K562 (cell line): Measurements from ENCODE around the gene FA2H. TPM values are rescaled to one million over a fixed set of nuclear protein-coding genes. Genes with fewer than 3 reads are reported as not detected.

ENCODE experiments used
- ATF4 ChIP-seq: fragments of 450-650 bp; formaldehyde crosslinking; IDR thresholded peaks from 2 replicates; pipeline ENCODE4 v1.4.0; 2022; ENCODE audit warnings: mild to moderate bottlenecking, moderate library complexity
- CREB1 ChIP-seq, 2 experiments: sonication (generic) in 1 of 2; formaldehyde crosslinking in 1 of 2; IDR thresholded peaks; 2 replicates each; pipeline versions ENCODE4 v1.6.1 to v1.8.0; 2012 to 2022; ENCODE audit warnings: inconsistent platforms in 1 of 2, mild to moderate bottlenecking in 1 of 2, missing genetic modification reagents in 1 of 2, moderate library complexity in 1 of 2
- DDX20 ChIP-seq: fragments of 450-650 bp; IDR thresholded peaks from 2 replicates; pipeline ENCODE4 v1.6.1; 2016; ENCODE audit warnings: missing genetic modification characterization, low read depth, mild to moderate bottlenecking, missing compliant biosample characterization, moderate library complexity
- E2F8 ChIP-seq: fragments of 450-650 bp; IDR thresholded peaks from 2 replicates; pipeline ENCODE4 v1.7.1; 2018; ENCODE audit warnings: mild to moderate bottlenecking, low read depth; ENCODE audit not compliant: partially characterized antibody
- FOXK2 ChIP-seq, 2 experiments: fragments of 450-650 bp; IDR thresholded peaks in 1 of 2; conservative IDR thresholded peaks in 1 of 2; 2 replicates each; pipeline ENCODE4 v1.6.1; 2016; ENCODE audit warnings: low read depth in 2 of 2, mild to moderate bottlenecking in 1 of 2
- GTF2B ChIP-seq: IDR thresholded peaks from 2 replicates; pipeline ENCODE4 v1.6.1; 2011; ENCODE audit not compliant: insufficient read length; ENCODE audit errors: extremely low read depth
- HDAC2 ChIP-seq: fragments of 450-650 bp; IDR thresholded peaks from 2 replicates; pipeline ENCODE4 v1.6.1; 2016; ENCODE audit warnings: mild to moderate bottlenecking
- HOXB6 ChIP-seq: fragments of 250-450 bp; sonication (Bioruptor Pico); IDR thresholded peaks from 2 replicates; pipeline ENCODE4 v1.5.1; 2022; ENCODE audit warnings: mild to moderate bottlenecking, borderline replicate concordance
- KAT2B ChIP-seq: IDR thresholded peaks from one replicate; pipeline ENCODE4 v1.6.1; 2012; ENCODE audit warnings: low read depth, mild to moderate bottlenecking, control low read depth, inconsistent platforms, low read length, moderate library complexity
- MAFG ChIP-seq: fragments of 450-650 bp; conservative IDR thresholded peaks from 2 replicates; pipeline ENCODE4 v1.6.1; 2016; ENCODE audit warnings: missing genetic modification characterization, missing compliant biosample characterization
- RBM14 ChIP-seq: fragments of 200-400 bp; formaldehyde crosslinking; IDR thresholded peaks from 2 replicates; pipeline ENCODE4 v1.6.1; 2018; ENCODE audit warnings: low read depth, mild to moderate bottlenecking, low read length, moderate library complexity, borderline replicate concordance; ENCODE audit not compliant: insufficient read depth
- ZBED1 ChIP-seq: IDR thresholded peaks from 2 replicates; pipeline ENCODE4 v1.6.1; 2014
- ZKSCAN3 ChIP-seq: fragments of 250-450 bp; sonication (Bioruptor Pico); IDR thresholded peaks from 2 replicates; pipeline ENCODE4 v1.4.0; 2020
- ZNF324 ChIP-seq: fragments of 250-450 bp; sonication (Bioruptor Pico); IDR thresholded peaks from 2 replicates; pipeline ENCODE4 v1.4.0; 2020; ENCODE audit warnings: mild to moderate bottlenecking
- ZNF655 ChIP-seq: fragments of 250-450 bp; sonication (Bioruptor Pico); IDR thresholded peaks from 2 replicates; pipeline ENCODE4 v1.5.0; 2021
- ZNF740 ChIP-seq, 3 experiments: fragments of 200-800 bp in 1 of 3; sonication (Bioruptor generic) in 1 of 3; sonication (generic) in 1 of 3; formaldehyde crosslinking in 1 of 3; IDR thresholded peaks; 2 replicates each; pipeline versions ENCODE4 v1.6.1 to v1.8.0; 2016 to 2022; ENCODE audit warnings: mild to moderate bottlenecking in 2 of 3, missing compliant biosample characterization in 2 of 3, missing genetic modification characterization in 2 of 3, missing genetic modification reagents in 1 of 3
- ZNF75A ChIP-seq: fragments of 450-650 bp; formaldehyde crosslinking; IDR thresholded peaks from 2 replicates; pipeline ENCODE4 v1.4.0; 2020; ENCODE audit warnings: mild to moderate bottlenecking
- ZNF766 ChIP-seq: fragments of 200-800 bp; sonication (Bioruptor generic); conservative IDR thresholded peaks from 2 replicates; pipeline ENCODE4 v1.6.1; 2016; ENCODE audit warnings: missing genetic modification characterization, missing compliant biosample characterization
- ZNF780A ChIP-seq: fragments of 250-450 bp; sonication (Bioruptor Pico); IDR thresholded peaks from 2 replicates; pipeline ENCODE4 v1.5.0; 2021; ENCODE audit warnings: mild to moderate bottlenecking
- polyA plus RNA-seq, 8 experiments: library from polyadenylated mRNA; depleted of rRNA in 4 of 8; stranded (reverse) in 5 of 8; unstranded in 3 of 8; fragments of >200 nt; fragmentation: Nextera tagmentation in 2 of 8; fragmentation: Illumina TruSeq in 1 of 8; extraction: Ambion mirVana in 2 of 8; extraction: Trizol in 1 of 8; gene quantifications; 2 replicates each; pipeline versions ENCODE4 v1.2.1 to v1.2.3, GENCODE V29; 2011 to 2014; ENCODE audit warnings: inconsistent platforms in 1 of 8, missing spikeins in 1 of 8
- total RNA-seq, 7 experiments: library from RNA; depleted of rRNA in 6 of 7; stranded (reverse); fragments of >200 nt in 6 of 7; fragmentation: Illumina TruSeq in 2 of 7; extraction: Trizol in 2 of 7; gene quantifications; 2 replicates each; pipeline versions ENCODE4 v1.2.1 to v1.2.3, GENCODE V29; 2011 to 2021; ENCODE audit warnings: low replicate concordance in 1 of 7
- TF ChIP-seq, protein P1 (sequence below): sonication (generic); formaldehyde crosslinking; IDR thresholded peaks from 2 replicates; pipeline ENCODE4 v1.9.0; 2022; ENCODE audit warnings: mild to moderate bottlenecking, missing genetic modification reagents

Gene FA2H
- total and polyA plus RNA-seq, 9 of the 15 experiments (the other 6 are each of a cell fraction or from before 2014, with no cell fraction given): not detected

GRCh38 chr16:74743668-74744299 is 30.8 kb downstream of the FA2H start (continued):
- TF ChIP-seq GTF2B (no peak), MAFG (tag) (no peak), ZBED1 (no peak), KAT2B (no peak), ZNF740 (CRISPR knock-in tag; IDR thresholded peaks at IDR 0.05) (no peak), ZNF740 (tag; IDR thresholded peaks at IDR 0.05) (no peak), ZKSCAN3 (CRISPR knock-in tag) (no peak), ZNF324 (CRISPR knock-in tag) (no peak), ZNF655 (CRISPR knock-in tag) (no peak), ATF4 (CRISPR knock-in tag) (no peak), FOXK2 (conservative IDR thresholded peaks at IDR 0.05 in 1 of 2, IDR thresholded peaks at IDR 0.05 in 1 of 2; ENCODE audit: low read depth in 2 of 2) (0 out of 4 replicates have a peak, but pooled peaks of 1 of the 2 experiments have one; percentile 17), RBM14 (no peak), ZNF75A (CRISPR knock-in tag) (no peak), ZNF780A (CRISPR knock-in tag) (no peak), DDX20 (tag) (no peak), CREB1 (IDR thresholded peaks at IDR 0.05) (peak; percentile 33; the same call in 1 of the 2 replicates), CREB1 (CRISPR knock-in tag; IDR thresholded peaks at IDR 0.05) (no peak), HDAC2 (0 out of 2 replicates have a peak, but pooled peaks have one; percentile 44), HOXB6 (CRISPR knock-in tag) (no peak), ZNF766 (no peak), E2F8 (no peak)
- TF ChIP-seq, protein P1, sequence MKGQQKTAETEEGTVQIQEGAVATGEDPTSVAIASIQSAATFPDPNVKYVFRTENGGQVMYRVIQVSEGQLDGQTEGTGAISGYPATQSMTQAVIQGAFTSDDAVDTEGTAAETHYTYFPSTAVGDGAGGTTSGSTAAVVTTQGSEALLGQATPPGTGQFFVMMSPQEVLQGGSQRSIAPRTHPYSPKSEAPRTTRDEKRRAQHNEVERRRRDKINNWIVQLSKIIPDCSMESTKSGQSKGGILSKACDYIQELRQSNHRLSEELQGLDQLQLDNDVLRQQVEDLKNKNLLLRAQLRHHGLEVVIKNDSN (CRISPR knock-in tag): 0 out of 2 replicates have a peak, but pooled peaks have one; percentile 15
